RWPE2 (cell line): ENCODE measurements around the gene DPT.

Experiments
- ATAC-seq: fragments of 200-7000 bp; cut with Tn5 transposase; 3 replicates; pipeline ENCODE4 v1.9.1; 2021; ENCODE audit warnings: low read depth
- DNase-seq: peaks from one replicate; pipeline ENCODE4 v3.0.0-alpha.2; 2020; ENCODE audit warnings: low spot score
- H3K27ac ChIP-seq: fragments of 450-650 bp; 2 replicates; pipeline ENCODE4 v1.5.1; 2017; ENCODE audit warnings: mild to moderate bottlenecking; ENCODE audit not compliant: poor library complexity, severe bottlenecking
- H3K27me3 ChIP-seq: fragments of 250-450 bp; sonication (Bioruptor Pico); 2 replicates; pipeline ENCODE4 v1.5.1; 2021; ENCODE audit warnings: mild to moderate bottlenecking, moderate library complexity; ENCODE audit not compliant: insufficient read depth, poor library complexity, severe bottlenecking
- H3K36me3 ChIP-seq: fragments of 250-450 bp; sonication (Bioruptor Pico); 2 replicates; pipeline ENCODE4 v1.5.1; 2020; ENCODE audit warnings: low read depth, mild to moderate bottlenecking, moderate library complexity
- H3K4me1 ChIP-seq: fragments of 250-450 bp; sonication (Bioruptor Pico); 2 replicates; pipeline ENCODE4 v1.5.1; 2021; ENCODE audit warnings: mild to moderate bottlenecking, moderate library complexity; ENCODE audit not compliant: insufficient read depth, poor library complexity, severe bottlenecking
- H3K4me3 ChIP-seq: fragments of 250-450 bp; sonication (Bioruptor Pico); 2 replicates; pipeline ENCODE4 v1.5.1; 2021; ENCODE audit warnings: mild to moderate bottlenecking, moderate library complexity; ENCODE audit not compliant: severe bottlenecking
- H3K9me3 ChIP-seq: fragments of 250-450 bp; sonication (Bioruptor Pico); 2 replicates; pipeline ENCODE4 v1.5.1; 2021; ENCODE audit warnings: mild to moderate bottlenecking, moderate library complexity; ENCODE audit not compliant: severe bottlenecking
- CTCF ChIP-seq: fragments of 450-650 bp; IDR thresholded peaks from one replicate; pipeline ENCODE4 v1.5.1; 2017; ENCODE audit warnings: mild to moderate bottlenecking, moderate library complexity; ENCODE audit not compliant: poor library complexity, severe bottlenecking

The DPT gene

GRCh38 chr1:168698453-168698852 lies 30.6 kb downstream of the DPT start:
- no peaks in the 10 kb centered on the region for H3K4me1 ChIP-seq
- ATAC-seq (no peak), DNase-seq (no peak)
- no peaks in the 10 kb centered on the region for H3K36me3 ChIP-seq
- no peak overlapping the region for H3K27ac ChIP-seq
- TF ChIP-seq CTCF: no peak
- H3K4me3 ChIP-seq: no peak overlapping the region
- H3K27me3 ChIP-seq: no peaks in the 10 kb centered on the region
- no peaks in the 10 kb centered on the region for H3K9me3 ChIP-seq

DNA sequence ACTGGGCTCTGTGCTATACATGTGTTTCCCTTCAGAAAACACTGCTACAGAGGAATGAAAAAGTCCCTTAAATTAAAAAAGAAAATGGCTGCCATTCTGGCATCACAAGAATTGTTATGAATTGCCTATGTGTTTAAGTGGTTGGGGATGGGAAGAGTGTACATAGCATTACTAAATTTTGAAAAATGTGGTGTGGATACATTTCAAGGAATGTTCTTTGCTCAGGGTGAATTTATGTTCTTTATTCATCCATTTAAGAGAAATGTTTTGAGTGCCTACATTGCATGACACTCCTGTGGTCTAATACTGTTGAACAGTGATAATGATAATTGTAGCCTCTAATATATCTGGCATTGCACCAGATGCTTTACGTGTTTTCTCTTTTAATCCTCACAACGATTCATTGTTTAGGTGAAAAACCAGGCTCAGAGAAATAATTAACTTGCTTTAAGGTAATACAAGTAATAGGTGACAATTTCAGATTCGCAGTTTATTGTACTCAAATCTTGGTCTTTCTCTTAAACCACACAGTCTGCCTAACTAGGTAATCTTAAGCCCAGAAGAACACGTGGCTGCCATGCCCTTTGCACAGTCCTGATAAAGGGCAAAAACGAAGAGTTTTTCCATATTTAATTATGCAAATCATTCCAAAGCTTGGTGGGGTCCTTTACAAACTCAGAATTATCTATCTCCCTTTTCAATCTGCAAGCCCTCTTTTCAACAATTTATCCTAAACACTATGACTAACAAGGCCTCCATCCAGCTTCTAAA lies 31.5 kb downstream of the DPT start:
- no peak for TF ChIP-seq CTCF
- Histone ChIP-seq H3K4me1 (no peaks in the 10 kb centered on the region), H3K4me3 (no peak overlapping the region), H3K9me3 (no peaks in the 10 kb centered on the region), H3K27ac (no peak overlapping the region), H3K27me3 (no peaks in the 10 kb centered on the region), H3K36me3 (no peaks in the 10 kb centered on the region)
- ATAC-seq (no peak), DNase-seq (no peak)

DNA sequence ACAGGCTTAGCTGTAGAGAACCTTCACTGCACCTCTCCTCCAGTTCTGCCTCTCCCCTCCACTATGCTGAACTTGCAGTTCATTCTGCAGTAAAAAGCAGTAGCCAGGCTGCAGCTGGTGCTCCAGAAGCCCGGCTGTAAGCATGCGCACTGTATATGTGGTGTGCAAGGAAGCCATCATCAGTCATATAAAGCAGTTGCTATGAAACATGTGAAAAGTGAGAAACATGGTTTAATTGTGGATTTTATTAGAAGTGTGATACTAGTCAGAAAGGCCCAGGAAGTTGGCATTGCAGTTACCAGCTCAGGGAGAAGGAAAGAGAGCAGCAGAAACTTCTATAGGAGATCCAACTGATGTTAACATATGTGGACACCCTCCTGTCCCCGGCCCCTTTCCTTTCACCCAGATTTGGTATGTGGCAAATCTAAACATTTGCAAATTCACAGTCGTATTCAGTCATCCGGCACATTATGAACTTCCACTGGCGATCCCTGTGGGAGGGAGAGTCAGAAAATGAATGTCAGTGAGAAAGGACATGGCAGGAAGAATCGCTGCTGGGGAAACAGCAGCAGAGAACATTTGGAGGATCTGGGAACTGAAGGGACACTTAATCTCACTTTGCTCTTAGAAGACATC lies 32.8 kb downstream of the DPT start:
- no peak for TF ChIP-seq CTCF
- H3K27me3 ChIP-seq: no peaks in the 10 kb centered on the region
- no peaks in the 10 kb centered on the region for H3K36me3 ChIP-seq
- ATAC-seq: no peak
- H3K27ac ChIP-seq: no peak overlapping the region
- H3K4me1 ChIP-seq: no peaks in the 10 kb centered on the region
- H3K9me3 ChIP-seq: no peaks in the 10 kb centered on the region
- H3K4me3 ChIP-seq: no peak overlapping the region
- no peak for DNase-seq

- Histone ChIP-seq H3K36me3 (no peaks in the 10 kb centered on the region), H3K27ac (no peak overlapping the region)
- DNase-seq: no peak
Observed at GRCh38 chr1:168693872-168694238, 35.2 kb downstream of the DPT start.

More at GRCh38 chr1:168693872-168694238, 35.2 kb downstream of the DPT start:
- H3K4me1 ChIP-seq: no peaks in the 10 kb centered on the region
- H3K27me3 ChIP-seq: no peaks in the 10 kb centered on the region
- TF ChIP-seq CTCF: no peak
- H3K9me3 ChIP-seq: no peaks in the 10 kb centered on the region
- no peak for ATAC-seq
- no peak overlapping the region for H3K4me3 ChIP-seq
